GM12878 (cell line): ENCODE measurements around the gene COPZ1.
"Not testable (repeated sequence)": the region's sequence is repeated elsewhere in the genome, so short reads cannot be mapped to it uniquely, and the experiment has no call there.

Experiments used
- NFYB ChIP-seq: IDR thresholded peaks from 2 replicates; pipeline ENCODE4 v1.6.1; 2011; ENCODE audit warnings: low read depth, mild to moderate bottlenecking, low read length, improper control_type of control experiment, moderate library complexity; ENCODE audit not compliant: insufficient read depth
- SREBF1 ChIP-seq: IDR thresholded peaks from 2 replicates; pipeline ENCODE4 v1.6.1; 2012; ENCODE audit warnings: mild to moderate bottlenecking, low read length
- ZNF207 ChIP-seq: fragments of 450-650 bp; IDR thresholded peaks from 2 replicates; pipeline ENCODE4 v1.6.1; 2014; ENCODE audit warnings: antibody characterized with exemption, mild to moderate bottlenecking, borderline replicate concordance
- TF ChIP-seq, protein P1 (sequence below), 3 experiments: IDR thresholded peaks in 2 of 3; conservative IDR thresholded peaks in 1 of 3; 2 replicates each; pipeline ENCODE4 v1.5.1; 2011; ENCODE audit warnings: low read depth in 3 of 3, low read length in 3 of 3, mild to moderate bottlenecking in 3 of 3, control low read depth in 2 of 3, moderate library complexity in 2 of 3, inconsistent platforms in 1 of 3, mixed read lengths in 1 of 3; ENCODE audit not compliant: control insufficient read depth in 2 of 3, insufficient read depth in 1 of 3; ENCODE audit errors: extremely low read depth in 1 of 3

DNA sequence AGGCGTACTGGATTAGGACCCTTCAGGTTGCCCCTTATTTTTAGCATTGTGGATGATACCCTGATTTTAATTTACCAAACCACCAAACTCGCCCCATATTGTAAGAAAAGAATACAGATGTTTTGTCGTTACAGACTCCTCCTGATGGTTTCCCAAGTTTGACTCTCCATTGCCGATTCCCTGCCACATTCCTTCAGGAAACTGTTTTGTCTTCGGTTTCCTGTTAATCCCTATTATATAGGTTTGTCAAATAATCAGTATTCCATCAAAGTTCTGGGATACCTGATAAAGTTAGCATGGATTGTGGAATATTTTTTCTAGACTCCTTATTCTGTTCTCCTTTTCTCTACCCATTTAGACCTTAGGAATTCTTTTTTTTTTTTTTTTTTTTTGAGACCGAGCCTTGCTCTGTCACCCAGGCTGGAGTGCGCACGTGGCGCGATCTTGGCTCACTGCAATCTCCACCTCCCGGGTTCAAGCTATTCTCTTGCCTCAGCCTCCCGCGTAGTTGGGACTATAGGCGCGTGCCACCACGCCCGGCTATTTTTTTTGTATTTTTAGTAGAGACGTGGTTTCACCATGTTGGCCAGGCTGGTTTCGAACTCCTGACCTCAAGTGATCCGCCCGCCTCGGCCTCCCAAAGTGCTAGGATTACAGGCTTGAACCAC, 645 bp downstream of the COPZ1 start:
- TF ChIP-seq ZNF207, NFYB, SREBF1: not testable (repeated sequence)
- TF ChIP-seq, protein P1, sequence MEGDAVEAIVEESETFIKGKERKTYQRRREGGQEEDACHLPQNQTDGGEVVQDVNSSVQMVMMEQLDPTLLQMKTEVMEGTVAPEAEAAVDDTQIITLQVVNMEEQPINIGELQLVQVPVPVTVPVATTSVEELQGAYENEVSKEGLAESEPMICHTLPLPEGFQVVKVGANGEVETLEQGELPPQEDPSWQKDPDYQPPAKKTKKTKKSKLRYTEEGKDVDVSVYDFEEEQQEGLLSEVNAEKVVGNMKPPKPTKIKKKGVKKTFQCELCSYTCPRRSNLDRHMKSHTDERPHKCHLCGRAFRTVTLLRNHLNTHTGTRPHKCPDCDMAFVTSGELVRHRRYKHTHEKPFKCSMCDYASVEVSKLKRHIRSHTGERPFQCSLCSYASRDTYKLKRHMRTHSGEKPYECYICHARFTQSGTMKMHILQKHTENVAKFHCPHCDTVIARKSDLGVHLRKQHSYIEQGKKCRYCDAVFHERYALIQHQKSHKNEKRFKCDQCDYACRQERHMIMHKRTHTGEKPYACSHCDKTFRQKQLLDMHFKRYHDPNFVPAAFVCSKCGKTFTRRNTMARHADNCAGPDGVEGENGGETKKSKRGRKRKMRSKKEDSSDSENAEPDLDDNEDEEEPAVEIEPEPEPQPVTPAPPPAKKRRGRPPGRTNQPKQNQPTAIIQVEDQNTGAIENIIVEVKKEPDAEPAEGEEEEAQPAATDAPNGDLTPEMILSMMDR (IDR thresholded peaks at IDR 0.05 in 2 of 3, conservative IDR thresholded peaks at IDR 0.05 in 1 of 3; ENCODE audit: control insufficient read depth in 2 of 3, extremely low read depth in 1 of 3, insufficient read depth in 1 of 3, low read depth in 3 of 3, low read length in 3 of 3): not testable (repeated sequence)
